Parathyroid adenoma (tissue), 2 donors: ENCODE measurements around the gene DDX41.
"Not testable (repeated sequence)": the region's sequence is repeated elsewhere in the genome, so short reads cannot be mapped to it uniquely, and the experiment has no call there.

Experiments used
- H2AFZ ChIP-seq: fragments of 300-600 bp; sonication (generic); one replicate; pipeline ENCODE4 v1.7.0; 2017; ENCODE audit warnings: antibody characterized with exemption, mild to moderate bottlenecking
- H3K27ac ChIP-seq: fragments of 300-600 bp; sonication (generic); one replicate; pipeline ENCODE4 v1.7.0; 2017
- H3K27me3 ChIP-seq: fragments of 300-600 bp; sonication (generic); one replicate; pipeline ENCODE4 v1.7.0; 2017; ENCODE audit warnings: low read length; ENCODE audit not compliant: control insufficient read depth, insufficient read depth
- H3K36me3 ChIP-seq: fragments of 300-600 bp; sonication (generic); one replicate; pipeline ENCODE4 v1.7.0; 2017; ENCODE audit warnings: low read length; ENCODE audit not compliant: control insufficient read depth, insufficient read depth
- H3K4me1 ChIP-seq: fragments of 300-600 bp; sonication (generic); one replicate; pipeline ENCODE4 v1.7.0; 2017; ENCODE audit warnings: control low read depth
- H3K4me2 ChIP-seq: fragments of 300-600 bp; sonication (generic); one replicate; pipeline ENCODE4 v1.7.0; 2017; ENCODE audit warnings: low read length
- H3K4me3 ChIP-seq: fragments of 300-600 bp; sonication (generic); one replicate; pipeline ENCODE4 v1.7.0; 2017; ENCODE audit warnings: low read depth, low read length
- H3K79me2 ChIP-seq: fragments of 300-600 bp; sonication (generic); one replicate; pipeline ENCODE4 v1.7.0; 2017; ENCODE audit warnings: control low read depth
- H3K9ac ChIP-seq: fragments of 300-600 bp; sonication (generic); one replicate; pipeline ENCODE4 v1.7.0; 2017; ENCODE audit warnings: mild to moderate bottlenecking
- H3K9me3 ChIP-seq: fragments of 300-600 bp; sonication (generic); one replicate; pipeline ENCODE4 v1.7.0; 2017; ENCODE audit warnings: low read length; ENCODE audit not compliant: control insufficient read depth
- TF ChIP-seq, protein P1 (sequence below): fragments of 300-600 bp; sonication (generic); IDR thresholded peaks from one replicate; pipeline ENCODE4 v1.7.0; 2017; ENCODE audit warnings: antibody characterized with exemption, mild to moderate bottlenecking
- donor health status: primary hyperparathyroidism.

Gene DDX41

DNA sequence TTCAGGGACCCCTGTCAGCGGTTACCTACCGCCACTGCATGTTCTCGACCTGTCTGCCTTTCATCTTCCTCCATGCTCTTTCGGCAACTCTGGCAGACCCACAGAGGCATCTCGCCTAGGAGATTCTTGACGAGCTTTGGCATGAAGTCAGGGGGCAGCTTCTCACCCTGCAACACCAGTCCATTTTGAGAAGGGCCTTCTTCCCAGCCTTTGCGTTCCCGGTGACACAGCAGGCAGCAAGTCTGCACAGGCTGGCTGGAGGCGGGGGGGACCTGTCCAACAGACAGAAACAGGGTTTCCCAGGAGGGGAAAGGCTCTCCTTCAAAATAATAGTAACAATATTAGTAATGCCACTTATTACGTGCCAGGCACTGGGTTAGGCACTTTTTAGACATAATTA, 22.1 kb upstream of the DDX41 start:
- no peak overlapping the region for H3K27ac ChIP-seq
- H2AFZ ChIP-seq, result no peak overlapping the region
- no peak overlapping the region for H3K4me2 ChIP-seq
- H3K9ac ChIP-seq, result no peak overlapping the region
- no peaks in the 10 kb centered on the region for H3K36me3 ChIP-seq
- H3K79me2 ChIP-seq, result peaks cover 18% of the 10 kb centered on the region
- no peaks in the 10 kb centered on the region for H3K9me3 ChIP-seq
- TF ChIP-seq, protein P1, sequence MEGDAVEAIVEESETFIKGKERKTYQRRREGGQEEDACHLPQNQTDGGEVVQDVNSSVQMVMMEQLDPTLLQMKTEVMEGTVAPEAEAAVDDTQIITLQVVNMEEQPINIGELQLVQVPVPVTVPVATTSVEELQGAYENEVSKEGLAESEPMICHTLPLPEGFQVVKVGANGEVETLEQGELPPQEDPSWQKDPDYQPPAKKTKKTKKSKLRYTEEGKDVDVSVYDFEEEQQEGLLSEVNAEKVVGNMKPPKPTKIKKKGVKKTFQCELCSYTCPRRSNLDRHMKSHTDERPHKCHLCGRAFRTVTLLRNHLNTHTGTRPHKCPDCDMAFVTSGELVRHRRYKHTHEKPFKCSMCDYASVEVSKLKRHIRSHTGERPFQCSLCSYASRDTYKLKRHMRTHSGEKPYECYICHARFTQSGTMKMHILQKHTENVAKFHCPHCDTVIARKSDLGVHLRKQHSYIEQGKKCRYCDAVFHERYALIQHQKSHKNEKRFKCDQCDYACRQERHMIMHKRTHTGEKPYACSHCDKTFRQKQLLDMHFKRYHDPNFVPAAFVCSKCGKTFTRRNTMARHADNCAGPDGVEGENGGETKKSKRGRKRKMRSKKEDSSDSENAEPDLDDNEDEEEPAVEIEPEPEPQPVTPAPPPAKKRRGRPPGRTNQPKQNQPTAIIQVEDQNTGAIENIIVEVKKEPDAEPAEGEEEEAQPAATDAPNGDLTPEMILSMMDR, result no peak
- H3K4me1 ChIP-seq, result peaks cover 8% of the 10 kb centered on the region
- no peak overlapping the region for H3K4me3 ChIP-seq
- H3K27me3 ChIP-seq, result no peaks in the 10 kb centered on the region

DNA sequence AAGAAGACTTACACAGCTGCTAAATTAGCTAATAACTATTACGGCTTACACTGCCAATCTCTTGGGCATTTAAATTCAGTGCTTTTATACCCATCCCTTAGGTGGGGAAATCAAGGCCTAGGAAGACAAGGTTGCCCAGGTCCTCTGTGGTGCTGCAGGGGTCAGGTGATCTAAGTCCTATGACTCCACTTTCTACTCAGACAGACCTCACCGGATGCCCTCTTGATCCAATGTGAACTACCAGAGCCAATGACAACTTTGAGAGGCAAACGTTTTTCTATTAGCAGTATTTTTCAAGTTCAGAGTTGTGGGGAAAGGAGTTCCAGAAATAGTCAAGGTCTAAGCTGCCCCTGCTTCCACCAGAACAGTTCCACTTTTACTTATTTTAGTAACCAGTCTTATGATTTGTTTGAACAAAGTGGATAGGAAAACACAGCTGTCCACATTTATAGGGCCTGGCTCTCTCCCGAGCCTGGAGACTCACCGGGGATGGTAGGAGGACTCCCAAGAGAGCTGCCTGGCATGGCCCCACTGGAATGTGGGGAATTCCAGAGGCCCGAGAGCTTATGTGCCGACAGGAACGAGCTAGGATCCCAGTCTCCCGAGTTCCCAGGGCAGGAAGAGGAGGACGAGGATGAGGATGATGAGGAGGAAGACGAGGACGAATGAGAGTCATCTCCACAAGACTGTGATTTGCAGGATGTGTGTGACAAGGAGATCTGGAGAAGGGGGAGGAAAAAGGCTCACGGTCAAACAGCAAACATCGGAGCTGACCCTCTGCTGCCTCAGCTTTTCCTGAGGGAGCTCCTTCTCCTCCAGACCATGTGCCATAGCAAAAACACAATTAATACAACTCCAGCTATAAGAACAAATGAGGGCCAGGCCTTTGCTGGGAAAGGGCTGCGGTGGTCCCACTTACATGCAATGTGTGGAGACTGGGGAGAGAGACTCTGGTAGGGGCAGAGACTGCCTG, 20.9 kb upstream of the DDX41 start:
- peaks cover 18% of the 10 kb centered on the region for H3K79me2 ChIP-seq
- no peaks in the 10 kb centered on the region for H3K27me3 ChIP-seq
- H3K27ac ChIP-seq, result no peak overlapping the region
- no peaks in the 10 kb centered on the region for H3K36me3 ChIP-seq
- TF ChIP-seq, protein P1, result no peak
- no peak overlapping the region for H2AFZ ChIP-seq
- no peak overlapping the region for H3K4me3 ChIP-seq
- H3K9me3 ChIP-seq, result no peaks in the 10 kb centered on the region
- no peak overlapping the region for H3K9ac ChIP-seq
- no peak overlapping the region for H3K4me2 ChIP-seq
- H3K4me1 ChIP-seq, result peaks cover 8% of the 10 kb centered on the region

DNA sequence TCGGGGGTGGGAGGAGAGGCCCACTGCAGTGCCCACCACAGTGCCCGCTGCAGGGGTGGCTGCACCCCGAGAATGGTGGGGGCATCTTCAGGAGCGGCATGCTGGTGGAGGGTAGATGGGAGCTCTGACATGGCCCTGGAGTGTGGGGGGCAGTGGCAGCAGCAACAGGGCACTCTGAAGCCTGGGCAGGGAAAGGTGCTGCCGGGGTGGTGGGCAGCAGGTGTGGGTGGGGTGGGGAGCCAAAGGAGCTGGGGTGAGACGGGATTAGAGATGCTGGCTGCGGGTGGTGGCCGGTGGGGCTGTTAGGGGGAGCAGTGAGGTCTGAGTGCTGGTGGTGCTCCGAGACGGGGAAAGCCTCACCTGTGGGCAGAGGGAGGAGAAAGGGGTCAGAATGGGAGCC, 19.6 kb upstream of the DDX41 start:
- no peak overlapping the region for H3K4me2 ChIP-seq
- H3K4me1 ChIP-seq, result peaks cover 8% of the 10 kb centered on the region
- no peak overlapping the region for H3K4me3 ChIP-seq
- no peaks in the 10 kb centered on the region for H3K9me3 ChIP-seq
- H3K27ac ChIP-seq, result no peak overlapping the region
- no peak overlapping the region for H2AFZ ChIP-seq
- peaks cover 21% of the 10 kb centered on the region for H3K79me2 ChIP-seq
- no peaks in the 10 kb centered on the region for H3K27me3 ChIP-seq
- no peaks in the 10 kb centered on the region for H3K36me3 ChIP-seq
- TF ChIP-seq, protein P1, result no peak
- no peak overlapping the region for H3K9ac ChIP-seq

DNA sequence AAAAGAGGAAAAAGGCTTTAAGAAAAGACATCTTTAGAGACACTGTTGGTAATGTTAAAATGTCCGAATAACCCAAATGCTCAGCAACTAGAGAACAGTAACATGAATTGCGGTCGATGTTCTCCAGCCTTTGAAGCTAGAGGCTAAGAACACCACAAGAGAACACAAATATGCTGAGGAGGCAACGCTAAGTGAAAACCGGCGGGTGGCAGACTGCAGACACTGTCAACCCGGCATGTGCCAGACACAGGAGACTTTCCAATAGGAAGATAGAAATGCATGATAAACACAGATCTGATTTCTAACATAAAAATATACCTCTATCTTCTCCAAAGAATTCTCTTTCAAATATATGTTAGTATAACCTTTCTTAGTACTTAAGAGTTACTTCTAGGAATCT, 18.4 kb upstream of the DDX41 start:
- H3K4me1 ChIP-seq, result peaks cover 8% of the 10 kb centered on the region
- H3K79me2 ChIP-seq, result peaks cover 28% of the 10 kb centered on the region
- H3K4me2 ChIP-seq, result no peak overlapping the region
- H3K9ac ChIP-seq, result no peak overlapping the region
- no peaks in the 10 kb centered on the region for H3K36me3 ChIP-seq
- TF ChIP-seq, protein P1, result no peak
- H3K9me3 ChIP-seq, result no peaks in the 10 kb centered on the region
- no peak overlapping the region for H3K27ac ChIP-seq
- no peak overlapping the region for H2AFZ ChIP-seq
- H3K4me3 ChIP-seq, result no peak overlapping the region
- H3K27me3 ChIP-seq, result no peaks in the 10 kb centered on the region

DNA sequence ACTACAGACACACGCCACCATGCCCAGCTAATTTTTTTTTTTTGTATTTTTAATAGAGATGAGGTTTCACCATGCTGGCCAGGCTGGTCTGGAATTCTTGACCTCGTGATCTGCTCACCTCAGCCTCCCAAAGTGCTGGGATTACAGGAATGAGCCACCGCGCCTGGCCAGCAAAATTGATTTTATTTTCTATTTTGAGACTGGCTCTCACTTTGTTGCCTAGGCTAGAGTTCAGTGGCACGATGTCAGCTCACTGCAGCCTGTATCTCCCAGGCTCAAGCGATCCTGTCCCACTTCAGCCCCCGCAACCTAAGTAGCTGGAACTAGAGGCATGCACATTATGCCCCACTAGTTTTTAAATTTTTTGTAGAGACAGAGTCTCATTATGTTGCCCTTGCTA, 17.7 kb upstream of the DDX41 start:
- not testable (repeated sequence) for H3K27me3 ChIP-seq, H3K4me2 ChIP-seq, H3K4me1 ChIP-seq, H2AFZ ChIP-seq, H3K36me3 ChIP-seq, H3K9me3 ChIP-seq, H3K27ac ChIP-seq, H3K4me3 ChIP-seq, H3K9ac ChIP-seq
- H3K79me2 ChIP-seq, result peaks cover 33% of the 10 kb centered on the region
